ENCODE results near the gene ZNF821.
"Not testable (repeated sequence)": the region's sequence is repeated elsewhere in the genome, so short reads cannot be mapped to it uniquely, and the experiment has no call there.

Gene ZNF821

GRCh38 chr16:71919035-71919434 lies 35.1 kb upstream of the ZNF821 start:
- no peak overlapping the region for H3K4me2 ChIP-seq (ENCODE audit: low read length)
- H3K4me3 ChIP-seq (ENCODE audit: low read length) = no peak overlapping the region
- H3K9me3 ChIP-seq (replicated peaks; ENCODE audit: low read length) = no peaks in the 10 kb centered on the region
- no peaks in the 10 kb centered on the region for H3K27me3 ChIP-seq (ENCODE audit: control insufficient read depth, insufficient read depth, low read length)
- no peak overlapping the region for H3K9ac ChIP-seq (ENCODE audit: low read depth, low read length)
- peaks cover 11% of the 10 kb centered on the region for H3K4me1 ChIP-seq (ENCODE audit: control insufficient read depth, insufficient read depth, low read length)
- peaks cover 75% of the 10 kb centered on the region for H3K36me3 ChIP-seq (ENCODE audit: insufficient read depth, low read length)

GRCh38 chr16:71917900-71918299 lies 33.9 kb upstream of the ZNF821 start:
- H3K4me2 ChIP-seq (ENCODE audit: low read length) = no peak overlapping the region
- H3K9me3 ChIP-seq (replicated peaks; ENCODE audit: low read length) = no peaks in the 10 kb centered on the region
- no peak overlapping the region for H3K4me3 ChIP-seq (ENCODE audit: low read length)
- H3K4me1 ChIP-seq (ENCODE audit: control insufficient read depth, insufficient read depth, low read length) = peaks cover 8% of the 10 kb centered on the region
- H3K27me3 ChIP-seq (ENCODE audit: control insufficient read depth, insufficient read depth, low read length) = no peaks in the 10 kb centered on the region
- no peak overlapping the region for H3K9ac ChIP-seq (ENCODE audit: low read depth, low read length)
- H3K36me3 ChIP-seq (ENCODE audit: insufficient read depth, low read length) = peaks cover 65% of the 10 kb centered on the region

GRCh38 chr16:71916397-71916920 lies 32.5 kb upstream of the ZNF821 start:
- Histone ChIP-seq H3K27me3 (ENCODE audit: control insufficient read depth, insufficient read depth, low read length) (no peaks in the 10 kb centered on the region), H3K4me1 (ENCODE audit: control insufficient read depth, insufficient read depth, low read length) (peaks cover 8% of the 10 kb centered on the region), H3K9me3 (replicated peaks; ENCODE audit: low read length) (no peaks in the 10 kb centered on the region), H3K9ac (ENCODE audit: low read depth, low read length) (no peak overlapping the region), H3K36me3 (ENCODE audit: insufficient read depth, low read length) (peaks cover 56% of the 10 kb centered on the region), H3K4me2 (ENCODE audit: low read length) (no peak overlapping the region), H3K4me3 (ENCODE audit: low read length) (no peak overlapping the region)

- Histone ChIP-seq H3K4me1 (ENCODE audit: control insufficient read depth, insufficient read depth, low read length) (peaks cover 8% of the 10 kb centered on the region), H3K4me2 (ENCODE audit: low read length) (no peak overlapping the region), H3K9me3 (replicated peaks; ENCODE audit: low read length) (no peaks in the 10 kb centered on the region), H3K9ac (ENCODE audit: low read depth, low read length) (no peak overlapping the region), H3K27me3 (ENCODE audit: control insufficient read depth, insufficient read depth, low read length) (no peaks in the 10 kb centered on the region), H3K36me3 (ENCODE audit: insufficient read depth, low read length) (peaks cover 45% of the 10 kb centered on the region), H3K4me3 (ENCODE audit: low read length) (no peak overlapping the region)
These were observed 31.4 kb upstream of the ZNF821 start for GRCh38 chr16:71915350-71915749.

GRCh38 chr16:71914802-71915201 lies 30.8 kb upstream of the ZNF821 start:
- Histone ChIP-seq H3K4me3 (ENCODE audit: low read length) (no peak overlapping the region), H3K27me3 (ENCODE audit: control insufficient read depth, insufficient read depth, low read length) (no peaks in the 10 kb centered on the region), H3K4me2 (ENCODE audit: low read length) (no peak overlapping the region), H3K9ac (ENCODE audit: low read depth, low read length) (no peak overlapping the region), H3K4me1 (ENCODE audit: control insufficient read depth, insufficient read depth, low read length) (peaks cover 8% of the 10 kb centered on the region), H3K36me3 (ENCODE audit: insufficient read depth, low read length) (peaks cover 39% of the 10 kb centered on the region), H3K9me3 (replicated peaks; ENCODE audit: low read length) (no peaks in the 10 kb centered on the region)

- H3K9ac ChIP-seq (ENCODE audit: low read depth, low read length) = no peak overlapping the region
- peaks cover 34% of the 10 kb centered on the region for H3K36me3 ChIP-seq (ENCODE audit: insufficient read depth, low read length)
- no peak overlapping the region for H3K4me2 ChIP-seq (ENCODE audit: low read length)
- H3K27me3 ChIP-seq (ENCODE audit: control insufficient read depth, insufficient read depth, low read length) = no peaks in the 10 kb centered on the region
- H3K9me3 ChIP-seq (replicated peaks; ENCODE audit: low read length) = no peaks in the 10 kb centered on the region
- peaks cover 3% of the 10 kb centered on the region for H3K4me1 ChIP-seq (ENCODE audit: control insufficient read depth, insufficient read depth, low read length)
- no peak overlapping the region for H3K4me3 ChIP-seq (ENCODE audit: low read length)
These were observed 28.7 kb upstream of the ZNF821 start for GRCh38 chr16:71912534-71913275.

GRCh38 chr16:71911121-71911520 lies 27.1 kb upstream of the ZNF821 start:
- peaks cover 20% of the 10 kb centered on the region for H3K36me3 ChIP-seq (ENCODE audit: insufficient read depth, low read length)
- no peaks in the 10 kb centered on the region for H3K27me3 ChIP-seq (ENCODE audit: control insufficient read depth, insufficient read depth, low read length)
- no peak overlapping the region for H3K4me2 ChIP-seq (ENCODE audit: low read length)
- no peak overlapping the region for H3K9ac ChIP-seq (ENCODE audit: low read depth, low read length)
- H3K4me1 ChIP-seq (ENCODE audit: control insufficient read depth, insufficient read depth, low read length) = no peaks in the 10 kb centered on the region
- no peak overlapping the region for H3K4me3 ChIP-seq (ENCODE audit: low read length)
- H3K9me3 ChIP-seq (replicated peaks; ENCODE audit: low read length) = no peaks in the 10 kb centered on the region

GRCh38 chr16:71905765-71906164 lies 21.8 kb upstream of the ZNF821 start:
- H3K4me2 ChIP-seq (ENCODE audit: low read length); H3K4me3 ChIP-seq (ENCODE audit: low read length); H3K27me3 ChIP-seq (ENCODE audit: control insufficient read depth, insufficient read depth, low read length); H3K4me1 ChIP-seq (ENCODE audit: control insufficient read depth, insufficient read depth, low read length); H3K9ac ChIP-seq (ENCODE audit: low read depth, low read length); H3K9me3 ChIP-seq (replicated peaks; ENCODE audit: low read length); H3K36me3 ChIP-seq (ENCODE audit: insufficient read depth, low read length): not testable (repeated sequence)

GRCh38 chr16:71904239-71904638 lies 20.3 kb upstream of the ZNF821 start:
- peaks cover 2% of the 10 kb centered on the region for H3K4me1 ChIP-seq (ENCODE audit: control insufficient read depth, insufficient read depth, low read length)

GRCh38 chr16:71903608-71904007 lies 19.6 kb upstream of the ZNF821 start:
- Histone ChIP-seq H3K36me3 (ENCODE audit: insufficient read depth, low read length) (no peaks in the 10 kb centered on the region), H3K9me3 (replicated peaks; ENCODE audit: low read length) (no peaks in the 10 kb centered on the region), H3K4me2 (ENCODE audit: low read length) (no peak overlapping the region), H3K27me3 (ENCODE audit: control insufficient read depth, insufficient read depth, low read length) (no peaks in the 10 kb centered on the region), H3K4me3 (ENCODE audit: low read length) (no peak overlapping the region), H3K9ac (ENCODE audit: low read depth, low read length) (no peak overlapping the region), H3K4me1 (ENCODE audit: control insufficient read depth, insufficient read depth, low read length) (peaks cover 2% of the 10 kb centered on the region)

More at GRCh38 chr16:71904239-71904638, 20.3 kb upstream of the ZNF821 start:
- Histone ChIP-seq H3K4me2 (ENCODE audit: low read length) (no peak overlapping the region), H3K4me3 (ENCODE audit: low read length) (no peak overlapping the region), H3K27me3 (ENCODE audit: control insufficient read depth, insufficient read depth, low read length) (no peaks in the 10 kb centered on the region), H3K9me3 (replicated peaks; ENCODE audit: low read length) (no peaks in the 10 kb centered on the region), H3K36me3 (ENCODE audit: insufficient read depth, low read length) (peaks cover 1% of the 10 kb centered on the region), H3K9ac (ENCODE audit: low read depth, low read length) (no peak overlapping the region)

- Histone ChIP-seq H3K4me2 (ENCODE audit: low read length) (no peak overlapping the region), H3K9ac (ENCODE audit: low read depth, low read length) (no peak overlapping the region), H3K9me3 (replicated peaks; ENCODE audit: low read length) (no peaks in the 10 kb centered on the region), H3K36me3 (ENCODE audit: insufficient read depth, low read length) (peaks cover 3% of the 10 kb centered on the region), H3K4me1 (ENCODE audit: control insufficient read depth, insufficient read depth, low read length) (peaks cover 2% of the 10 kb centered on the region), H3K27me3 (ENCODE audit: control insufficient read depth, insufficient read depth, low read length) (no peaks in the 10 kb centered on the region), H3K4me3 (ENCODE audit: low read length) (no peak overlapping the region)
These were observed 18.8 kb upstream of the ZNF821 start for GRCh38 chr16:71902656-71903365.
